Urothelium cell line (cell line): ENCODE measurements around the gene RABGAP1L.
"Not testable (repeated sequence)": the region's sequence is repeated elsewhere in the genome, so short reads cannot be mapped to it uniquely, and the experiment has no call there.

ENCODE experiments used
- DNase-seq: peaks from one replicate; pipeline ENCODE4 v3.0.0; 2011; ENCODE audit warnings: low spot score, mixed read lengths
- FAIRE-seq: peaks from 2 replicates; lab custom pipeline; 2011; peaks lifted over from hg19 to GRCh38; lab: Jason Lieb, UNC

Gene RABGAP1L

GRCh38 chr1:174426153-174426552 is 266.8 kb downstream of the RABGAP1L start:
- no peak for FAIRE-seq
- no peak for DNase-seq

- FAIRE-seq (no peak), DNase-seq (no peak)
Observed at GRCh38 chr1:174428033-174428432, 268.7 kb downstream of the RABGAP1L start.

- FAIRE-seq (no peak), DNase-seq (no peak)
Observed at GRCh38 chr1:174428739-174429138, 269.4 kb downstream of the RABGAP1L start.

DNA sequence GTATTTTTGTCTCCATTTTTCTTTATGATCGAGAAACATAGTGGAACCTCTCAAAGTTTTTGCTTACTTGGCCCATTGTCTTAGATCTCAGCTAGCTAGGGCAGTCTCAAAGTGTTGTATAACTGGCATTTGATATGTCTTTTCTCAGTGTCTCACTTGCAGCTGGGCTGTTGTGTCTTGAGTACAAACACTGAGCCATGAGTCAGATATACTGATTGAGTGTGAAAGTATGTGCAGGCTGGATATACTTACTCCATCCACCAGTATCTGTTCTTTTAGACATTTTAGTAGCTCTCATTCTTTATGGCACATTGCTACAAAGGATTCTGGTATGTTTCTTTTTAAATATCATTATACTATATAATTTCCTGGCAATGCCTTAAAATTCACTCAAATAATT is 274.1 kb downstream of the RABGAP1L start:
- FAIRE-seq (no peak), DNase-seq (no peak)

DNA sequence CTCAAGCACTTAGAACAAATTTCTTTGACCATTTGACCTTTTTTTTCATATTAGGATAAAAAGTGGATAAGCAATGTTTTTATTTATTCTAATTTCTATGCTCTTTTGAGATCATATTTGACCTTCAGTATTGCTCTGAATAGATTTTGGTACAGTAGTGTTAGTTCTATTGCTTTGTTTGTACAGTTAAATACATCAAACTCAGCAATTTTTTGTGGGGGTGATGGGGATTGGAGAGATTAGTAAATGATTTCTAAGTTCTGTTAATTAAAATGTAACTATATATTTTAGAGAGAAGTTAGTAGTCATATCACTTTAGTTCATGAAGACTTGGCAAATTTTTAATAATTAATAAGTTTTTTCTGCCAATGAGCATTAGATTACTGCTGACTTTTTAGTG is 286.0 kb downstream of the RABGAP1L start:
- FAIRE-seq: no peak
- DNase-seq: no peak

DNA sequence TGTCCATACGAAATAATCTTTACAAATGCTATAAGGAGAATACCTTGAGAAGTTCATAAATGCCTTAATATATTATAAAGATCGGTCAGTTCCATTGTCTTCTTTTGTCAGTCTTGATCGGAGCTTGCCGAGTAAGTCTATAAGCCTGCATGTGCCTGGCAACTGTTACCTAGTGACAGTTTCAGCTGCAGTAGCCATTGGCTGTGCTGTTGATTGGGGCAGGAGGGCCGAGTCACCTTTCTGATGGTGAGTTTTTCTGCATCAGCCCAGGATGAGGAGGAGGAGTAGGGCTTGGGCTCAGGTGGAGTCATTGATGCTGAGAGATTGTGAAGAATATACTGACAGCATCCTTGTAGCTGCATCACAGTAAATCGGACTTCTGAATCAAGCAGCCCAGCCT is 286.5 kb downstream of the RABGAP1L start:
- no peak for FAIRE-seq
- DNase-seq: no peak

GRCh38 chr1:174447866-174448530 is 288.7 kb downstream of the RABGAP1L start, which contains the start of gene GPR52:
Gene GPR52, plus strand, starts transcription at chr1:174447964. Its CDS starts 148 bp downstream, at chr1:174448112.
- no peak for DNase-seq
- FAIRE-seq: no peak

GRCh38 chr1:174448531-174448883 is 289.2 kb downstream of the RABGAP1L start:
- DNase-seq (no peak), FAIRE-seq (no peak)

DNA sequence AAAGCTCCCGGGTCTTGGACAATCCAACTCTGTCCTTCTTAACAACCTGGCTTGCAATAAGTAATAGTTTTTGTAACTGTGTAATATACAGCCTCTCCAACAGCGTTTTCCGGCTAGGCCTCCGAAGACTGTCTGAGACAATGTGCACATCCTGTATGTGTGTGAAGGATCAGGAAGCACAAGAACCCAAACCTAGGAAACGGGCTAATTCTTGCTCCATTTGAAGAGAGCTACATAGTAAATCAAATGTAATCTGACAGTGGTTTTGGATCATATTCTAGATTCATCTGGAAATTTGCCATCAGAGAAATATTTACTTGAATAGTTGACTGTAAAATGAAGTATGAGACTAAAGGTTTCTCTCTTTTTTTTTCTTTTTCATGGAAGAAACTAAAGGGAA is 289.7 kb downstream of the RABGAP1L start:
- no peak for DNase-seq
- no peak for FAIRE-seq

DNA sequence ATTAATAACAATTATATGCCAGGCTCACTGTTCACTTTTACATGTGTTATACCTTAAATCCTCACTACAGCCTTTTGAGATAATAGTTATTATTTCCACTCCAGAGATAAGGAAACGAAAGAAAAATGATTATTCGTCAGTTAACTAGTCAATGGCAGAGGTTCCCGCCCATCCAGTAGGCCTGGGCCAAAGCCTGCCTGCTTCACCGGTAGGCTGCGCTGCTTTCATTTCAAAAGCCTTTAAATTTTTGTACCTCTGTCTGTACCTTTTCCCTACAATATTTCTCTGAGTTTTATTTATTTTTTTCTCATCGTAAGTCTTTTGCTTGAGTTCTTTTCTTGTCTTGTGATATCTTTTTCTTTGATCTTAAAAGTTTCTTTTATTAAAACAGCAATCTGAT is 292.1 kb downstream of the RABGAP1L start:
- DNase-seq: no peak
- FAIRE-seq: no peak

- FAIRE-seq: no peak
Observed at GRCh38 chr1:174465855-174466254, 306.5 kb downstream of the RABGAP1L start.

DNA sequence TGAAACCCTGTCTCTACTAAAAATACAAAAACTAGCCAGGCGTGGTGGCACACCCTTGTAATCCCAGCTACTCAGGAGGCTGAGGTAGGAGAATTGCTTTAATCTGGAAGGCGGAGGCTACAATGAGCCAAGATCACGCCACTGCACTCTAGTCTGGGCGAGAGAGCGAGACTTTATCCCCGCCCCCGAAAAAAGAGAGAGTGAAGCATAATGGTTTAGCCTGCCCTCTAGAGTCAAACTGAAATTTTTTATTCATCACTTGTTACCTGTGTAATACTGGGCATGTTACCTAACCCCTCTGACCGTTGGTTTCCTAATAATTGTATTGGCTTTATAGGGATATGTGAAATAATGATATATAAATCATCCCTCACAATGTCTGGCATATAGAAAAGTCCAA is 307.3 kb downstream of the RABGAP1L start:
- FAIRE-seq: no peak
- no peak for DNase-seq

More at GRCh38 chr1:174465855-174466254, 306.5 kb downstream of the RABGAP1L start:
- no peak for DNase-seq

GRCh38 chr1:174469052-174469451 is 309.7 kb downstream of the RABGAP1L start:
- no peak for FAIRE-seq

DNA sequence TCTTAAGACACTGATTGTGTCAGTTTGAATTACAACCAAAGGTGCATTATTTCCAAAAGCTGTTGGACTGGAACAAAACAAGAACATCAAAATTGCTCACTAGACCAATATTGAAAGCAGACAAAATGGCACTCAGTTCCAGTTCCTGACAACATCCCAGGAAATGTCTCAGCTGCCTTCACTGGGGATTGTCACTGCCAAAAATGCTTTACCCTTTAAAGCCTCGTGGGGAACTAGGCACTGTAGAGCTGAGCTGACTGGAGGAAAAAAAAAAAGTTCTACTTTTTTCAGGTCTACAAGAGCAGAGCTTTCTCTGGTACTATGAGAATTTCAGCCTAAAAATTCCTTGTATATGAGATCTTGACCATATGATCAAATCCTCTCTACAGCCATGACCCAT is 310.4 kb downstream of the RABGAP1L start:
- FAIRE-seq (no peak), DNase-seq (no peak)

More at GRCh38 chr1:174469052-174469451, 309.7 kb downstream of the RABGAP1L start:
- DNase-seq: no peak

DNA sequence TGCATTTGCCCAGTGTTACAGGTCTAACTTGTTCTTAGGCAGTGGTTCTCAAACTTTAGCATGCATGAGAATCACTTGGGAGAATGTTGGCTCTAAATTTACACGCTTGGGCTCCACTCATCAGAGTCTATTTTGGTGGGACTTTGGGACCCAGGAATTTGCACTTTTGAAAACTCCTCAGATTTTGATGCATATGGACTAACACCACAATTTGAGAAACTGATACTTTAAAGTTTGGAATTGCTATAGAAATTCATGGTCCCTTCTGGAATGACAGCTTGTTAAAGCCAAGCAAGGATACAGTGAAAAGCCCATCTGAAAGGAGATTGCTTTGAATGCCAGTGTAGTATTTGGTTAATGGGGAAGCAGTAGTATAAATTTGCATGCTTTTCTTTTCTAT is 320.0 kb downstream of the RABGAP1L start:
- FAIRE-seq (no peak), DNase-seq (no peak)

- DNase-seq (no peak), FAIRE-seq (no peak)
Observed at GRCh38 chr1:174480324-174480723, 321.0 kb downstream of the RABGAP1L start.

DNA sequence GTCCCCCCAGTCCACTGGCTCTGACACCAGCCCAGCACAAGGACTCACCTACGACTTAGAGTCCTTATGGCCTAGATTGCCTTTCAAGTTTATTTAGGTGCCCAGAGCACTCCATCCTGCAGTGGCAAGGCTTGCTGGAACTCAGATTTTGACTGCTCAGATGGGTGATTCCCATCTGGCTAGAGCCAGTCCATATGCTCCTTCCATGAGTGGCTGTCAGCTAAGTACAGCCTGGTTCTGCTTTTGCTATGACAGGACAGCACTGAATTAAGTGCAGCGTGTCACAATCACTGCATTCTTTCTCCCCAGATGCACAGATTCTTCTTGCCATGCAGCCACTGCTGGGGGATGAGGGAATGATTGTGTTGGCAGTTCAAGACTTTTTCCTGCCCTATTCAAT is 332.3 kb downstream of the RABGAP1L start:
- FAIRE-seq: no peak
- DNase-seq: no peak

- no peak for FAIRE-seq
- DNase-seq: no peak
Observed at GRCh38 chr1:174497478-174497877, 338.2 kb downstream of the RABGAP1L start.

GRCh38 chr1:174516755-174517154 is 357.4 kb downstream of the RABGAP1L start:
- DNase-seq, FAIRE-seq: not testable (repeated sequence)

DNA sequence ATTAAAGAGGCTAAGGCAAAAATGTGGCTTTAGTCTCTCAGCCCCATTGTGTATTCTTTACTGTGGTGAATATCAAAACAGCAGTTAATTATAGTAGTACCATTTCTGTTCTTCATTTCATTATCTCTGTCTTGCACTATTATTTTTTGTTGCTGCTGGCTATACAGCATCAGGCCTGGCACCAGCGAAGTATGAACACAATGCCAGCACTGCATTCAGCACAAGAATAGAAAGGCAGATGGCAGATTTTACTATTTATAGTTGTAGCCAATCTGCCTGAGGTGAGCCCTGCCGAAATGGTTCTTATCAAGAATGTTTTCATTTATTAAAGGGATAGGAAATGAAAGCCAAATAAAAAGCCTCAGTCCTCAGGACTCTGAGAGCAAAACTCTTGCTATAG is 360.5 kb downstream of the RABGAP1L start:
- DNase-seq (no peak), FAIRE-seq (no peak)

GRCh38 chr1:174531751-174532150 is 372.4 kb downstream of the RABGAP1L start:
- DNase-seq (no peak), FAIRE-seq (no peak)

DNA sequence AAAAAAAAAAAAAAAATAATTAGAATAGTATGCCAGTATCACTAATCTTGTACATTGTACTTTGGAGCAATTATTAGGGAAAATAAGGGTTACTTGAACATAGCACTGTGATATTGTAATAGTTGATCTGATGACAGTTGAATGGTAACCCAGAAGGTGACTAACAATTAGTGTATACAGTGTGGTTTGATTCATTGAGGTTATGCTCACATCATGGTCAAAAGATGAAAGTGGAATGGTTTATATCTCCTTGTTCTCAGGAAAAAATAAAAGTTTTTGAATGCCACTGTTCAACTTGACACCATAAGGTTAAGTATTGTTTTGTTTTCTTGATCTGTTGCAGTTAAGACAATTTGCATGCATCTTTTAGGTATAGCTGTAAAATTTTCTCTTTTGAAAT is 375.5 kb downstream of the RABGAP1L start:
- DNase-seq: no peak
- FAIRE-seq: no peak

DNA sequence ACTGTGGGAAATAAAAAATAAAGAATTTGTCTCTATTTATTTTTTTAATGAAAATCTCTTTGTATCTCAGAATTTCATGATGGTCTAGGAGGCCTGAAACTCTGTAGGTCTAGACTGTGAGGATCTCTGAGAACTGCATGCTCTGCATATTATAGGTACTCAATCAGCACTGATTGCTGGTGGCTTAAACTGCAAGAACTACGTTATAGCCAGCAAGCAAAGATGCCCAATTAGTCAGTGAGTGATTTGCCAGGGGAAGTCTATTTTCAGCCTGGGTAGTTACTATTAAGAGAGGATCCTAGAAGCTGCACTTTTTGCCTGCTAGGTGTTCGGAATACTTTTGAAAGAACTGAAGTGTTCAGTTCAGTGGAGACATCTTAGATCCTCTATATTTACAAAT is 375.9 kb downstream of the RABGAP1L start:
- FAIRE-seq: no peak
- DNase-seq: no peak
